Activated CD8-positive, alpha-beta memory T cell treated with anti-CD3 and anti-CD28 coated beads for 4 hours (primary cell): ENCODE measurements around the gene OR2T1.
"Not testable (repeated sequence)": the region's sequence is repeated elsewhere in the genome, so short reads cannot be mapped to it uniquely, and the experiment has no call there.

Source experiments
- DNase-seq, 2 donors: peaks; one replicate each; pipeline ENCODE4 v3.0.0-alpha.2; 2020; ENCODE audit warnings: low read depth in 2 of 2

OR2T1 gene

DNA sequence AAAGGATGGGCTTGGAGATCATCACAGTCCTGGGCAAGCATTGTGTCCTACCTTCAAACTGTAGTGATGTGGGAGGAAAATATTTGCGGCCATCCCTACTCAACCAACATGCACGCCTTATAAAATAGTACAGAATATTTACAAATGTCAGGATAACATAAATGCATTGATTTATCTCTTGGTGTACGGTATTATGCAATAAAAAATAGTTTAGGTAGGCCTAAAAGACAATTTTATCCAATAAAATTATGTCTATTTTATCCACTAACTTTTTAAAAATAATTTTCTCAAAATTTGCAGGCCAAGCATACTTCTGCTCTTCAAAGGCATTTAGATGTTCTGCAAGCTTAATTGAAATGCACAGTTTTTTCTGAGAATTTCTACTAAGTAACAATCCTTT is at the start of gene OR2T1:
TSS of gene OR2T1 (plus strand) at position 301 of the 400 bp plus-strand sequence. CDS start 3,100 bp downstream, outside the sequence.
- no peak for DNase-seq

- no peak for DNase-seq
Observed at GRCh38 chr1:248359415-248359814, 43.4 kb upstream of the OR2T1 start.

- no peak for DNase-seq
Observed at GRCh38 chr1:248361121-248361715, 41.6 kb upstream of the OR2T1 start, which contains the start of gene OR2T4. OR2T4 (plus strand) TSS chr1:248361665; CDS start chr1:248361665, 0 bp downstream.

GRCh38 chr1:248366609-248367008 is 36.2 kb upstream of the OR2T1 start:
- DNase-seq = no peak

- no peak for DNase-seq
Observed at GRCh38 chr1:248372394-248372793, 30.5 kb upstream of the OR2T1 start.

GRCh38 chr1:248373761-248374160 is 29.1 kb upstream of the OR2T1 start:
- DNase-seq = no peak

DNA sequence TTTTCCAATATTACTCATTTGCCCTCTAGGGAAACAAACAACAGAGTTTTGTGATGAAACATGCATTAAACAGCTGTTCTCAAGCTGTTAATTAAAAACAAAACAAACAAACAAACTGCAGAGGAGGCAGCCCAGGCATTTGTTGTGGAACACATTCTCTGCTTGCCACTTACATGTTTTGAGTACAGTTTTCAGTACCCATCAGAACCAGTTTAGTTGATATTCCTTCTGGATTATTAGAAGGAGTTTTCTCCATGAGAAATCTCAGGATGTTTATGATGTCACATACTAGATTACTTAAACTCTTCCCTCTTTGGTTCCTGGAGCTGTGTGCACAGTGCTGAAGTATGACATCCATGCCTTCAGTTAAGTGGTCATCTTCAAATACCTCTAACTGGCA is 27.4 kb upstream of the OR2T1 start, which contains the start of gene OR2T6:
TSS of gene OR2T6 (plus strand) at position 301 of the 400 bp plus-strand sequence. CDS start 11,863 bp downstream, outside the sequence.
- DNase-seq = no peak

DNA sequence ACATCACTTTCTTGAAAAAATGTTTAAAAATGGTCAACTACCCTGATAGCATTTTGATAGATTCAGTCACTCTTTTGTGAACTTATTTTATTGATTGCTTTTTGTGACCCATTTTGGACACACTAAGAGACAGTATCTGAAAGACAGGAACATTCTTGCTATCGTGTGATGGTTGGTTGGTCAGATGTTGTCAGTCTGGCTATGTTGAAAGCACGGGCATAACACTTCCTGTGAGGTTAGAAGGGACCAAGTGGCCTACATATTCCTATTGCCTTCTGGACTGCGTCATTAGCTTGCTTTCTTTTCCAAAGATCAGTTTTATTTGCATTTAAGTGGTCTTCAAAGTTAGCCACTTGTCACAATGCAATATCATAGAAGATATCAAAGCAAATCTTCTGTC is 25.9 kb upstream of the OR2T1 start:
- DNase-seq = no peak

GRCh38 chr1:248380854-248381253 is 22.0 kb upstream of the OR2T1 start:
- DNase-seq = no peak

- no peak for DNase-seq
Observed at GRCh38 chr1:248388426-248388825, 14.4 kb upstream of the OR2T1 start.

DNA sequence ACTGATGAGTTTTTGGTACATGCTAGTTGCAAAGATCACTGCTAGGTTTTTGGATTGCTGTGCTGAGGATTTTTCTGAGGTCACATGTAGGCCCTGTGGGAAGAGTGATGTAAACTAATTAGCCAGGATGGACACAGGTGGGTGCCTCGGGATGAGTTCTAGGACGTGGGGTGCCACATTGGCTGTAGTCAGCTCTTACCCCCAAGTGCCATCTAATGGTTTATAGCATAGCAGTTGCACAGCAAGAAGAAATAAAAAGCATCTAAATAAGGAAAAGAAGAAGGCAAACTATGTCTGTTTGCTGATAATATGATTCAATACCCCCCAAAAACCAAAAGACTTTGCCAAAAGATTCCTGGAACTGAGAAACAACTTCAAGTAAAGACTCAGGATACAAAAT is 9.8 kb upstream of the OR2T1 start:
- DNase-seq = no peak

GRCh38 chr1:248404024-248404423 is 1.2 kb downstream of the OR2T1 start:
- DNase-seq = no peak

DNA sequence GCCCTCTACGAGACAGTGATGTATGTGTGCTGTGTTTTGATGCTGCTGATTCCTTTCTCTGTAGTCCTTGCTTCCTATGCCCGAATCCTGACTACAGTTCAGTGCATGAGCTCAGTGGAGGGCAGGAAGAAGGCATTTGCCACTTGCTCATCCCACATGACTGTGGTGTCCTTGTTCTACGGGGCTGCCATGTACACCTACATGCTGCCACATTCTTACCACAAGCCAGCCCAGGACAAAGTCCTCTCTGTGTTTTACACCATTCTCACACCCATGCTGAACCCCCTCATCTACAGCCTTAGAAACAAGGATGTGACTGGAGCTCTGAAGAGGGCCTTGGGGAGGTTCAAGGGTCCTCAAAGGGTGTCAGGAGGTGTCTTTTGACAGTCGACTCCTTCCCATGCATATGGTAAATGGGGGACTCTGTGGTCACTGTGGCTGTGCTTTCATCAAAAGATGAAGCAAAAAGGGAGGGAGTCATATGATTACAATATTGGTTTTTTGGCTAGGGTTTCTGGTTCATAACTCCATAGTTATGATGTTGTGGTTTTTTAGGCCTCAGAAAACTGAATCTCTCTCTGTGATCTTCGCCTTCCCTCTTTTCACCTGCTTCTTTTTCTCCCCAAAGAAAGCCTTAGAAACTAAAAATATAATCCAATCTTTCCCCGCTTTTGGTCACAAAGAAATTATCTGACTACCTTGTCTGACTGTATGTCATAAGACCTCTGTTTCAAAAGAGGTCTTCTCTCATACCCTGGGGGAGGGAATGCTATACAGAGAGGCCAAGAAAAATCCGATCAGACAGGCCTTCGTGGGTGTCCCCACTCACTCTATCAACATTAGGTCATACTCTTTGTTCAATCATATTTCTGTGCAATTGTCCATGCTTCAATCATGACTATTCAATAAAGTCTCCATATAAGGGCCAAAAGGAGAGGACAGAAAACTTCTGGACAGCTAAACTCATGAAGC is 4.2 kb downstream of the OR2T1 start:
- DNase-seq = no peak

- no peak for DNase-seq
Observed at GRCh38 chr1:248416226-248416625, 13.4 kb downstream of the OR2T1 start.

DNA sequence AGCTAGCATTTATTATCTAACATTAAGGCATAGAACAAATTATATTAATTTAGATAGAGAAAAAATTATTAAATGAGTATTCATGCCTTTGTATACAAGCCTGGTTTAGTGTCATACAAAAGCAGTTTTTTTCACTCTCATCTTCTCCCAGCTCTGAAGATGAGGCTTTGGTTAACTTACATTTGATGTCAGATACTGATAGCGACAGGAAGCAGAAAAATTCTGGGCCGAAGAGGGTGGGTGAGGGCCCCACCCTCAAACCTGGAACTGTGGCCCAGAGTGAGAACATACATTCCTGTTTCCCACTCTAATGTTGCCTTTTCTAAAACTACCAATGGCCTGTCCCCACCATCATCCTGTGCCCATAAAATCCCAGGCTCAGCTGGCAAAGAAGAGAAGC is 15.0 kb downstream of the OR2T1 start:
- no peak for DNase-seq

DNA sequence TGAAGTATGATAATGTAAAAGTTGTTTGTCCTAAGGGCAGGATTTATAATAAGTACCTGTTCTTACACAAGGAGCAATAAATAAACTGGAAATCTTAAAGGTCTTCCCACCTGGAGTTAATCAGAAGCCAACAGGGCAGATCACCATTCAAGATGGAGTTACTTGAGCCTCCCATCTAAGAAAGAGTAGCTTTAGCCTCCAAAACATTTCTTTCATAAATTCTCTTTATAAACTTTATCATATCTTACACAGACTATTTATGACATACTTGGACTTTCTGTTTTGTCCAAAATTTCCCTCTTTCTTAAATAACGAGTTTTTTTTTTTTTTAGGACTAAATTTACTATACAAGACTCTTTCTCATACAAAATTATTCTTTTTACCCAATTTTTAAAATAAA is 18.5 kb downstream of the OR2T1 start:
- DNase-seq = no peak

DNA sequence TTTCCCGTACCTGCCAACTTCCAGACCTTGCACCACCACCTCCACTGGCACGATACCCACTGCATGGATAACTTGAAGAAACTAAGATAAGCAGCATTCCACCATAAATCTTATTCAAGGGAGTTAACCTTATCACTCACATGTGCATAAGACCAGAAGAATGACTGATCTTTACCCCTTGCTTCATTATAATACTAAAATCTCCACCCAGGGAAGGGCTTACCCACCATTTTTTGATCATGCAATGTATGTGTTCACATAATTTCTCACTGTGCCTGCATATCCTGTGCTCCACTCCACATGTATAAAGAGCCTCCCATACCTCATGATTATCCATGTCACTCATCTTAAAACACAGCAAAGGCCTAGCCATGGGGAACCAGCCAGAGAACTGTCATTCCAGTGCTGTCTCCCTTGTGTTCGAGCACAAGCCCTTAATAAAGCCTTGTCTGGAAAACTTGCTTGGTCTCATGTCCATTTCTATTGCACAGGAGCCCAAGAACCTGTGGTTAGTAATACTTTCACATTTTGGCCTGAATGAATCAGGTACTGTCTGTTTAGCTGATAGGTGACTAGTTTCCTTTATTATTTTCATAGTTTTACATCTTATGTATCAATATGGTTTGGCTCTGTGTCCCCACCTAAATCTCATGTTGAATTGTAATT is 24.8 kb downstream of the OR2T1 start:
- DNase-seq = not testable (repeated sequence)

GRCh38 chr1:248428192-248428533 is 25.3 kb downstream of the OR2T1 start:
- DNase-seq = not testable (repeated sequence)

DNA sequence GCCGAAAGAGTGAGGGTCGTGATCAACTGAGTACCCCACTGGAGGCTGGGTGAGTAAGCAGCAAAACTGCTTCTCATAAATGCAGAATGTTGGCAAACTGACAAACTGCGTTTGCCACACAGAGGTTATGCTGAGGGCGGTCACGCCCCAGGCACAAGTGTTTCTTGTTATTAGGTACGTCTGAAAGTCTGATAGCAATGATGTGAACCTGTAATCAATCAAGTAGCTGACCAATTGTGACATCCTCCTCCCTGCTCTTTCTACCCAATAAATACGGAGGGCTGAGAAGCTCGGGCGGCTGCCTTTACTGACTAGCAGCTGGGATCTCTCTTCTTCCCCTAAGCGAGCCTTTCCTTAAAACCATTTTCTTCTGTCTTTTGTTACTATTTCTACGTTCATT is 28.8 kb downstream of the OR2T1 start:
- DNase-seq = not testable (repeated sequence)

GRCh38 chr1:248432201-248432600 is 29.4 kb downstream of the OR2T1 start:
- not testable (repeated sequence) for DNase-seq

DNA sequence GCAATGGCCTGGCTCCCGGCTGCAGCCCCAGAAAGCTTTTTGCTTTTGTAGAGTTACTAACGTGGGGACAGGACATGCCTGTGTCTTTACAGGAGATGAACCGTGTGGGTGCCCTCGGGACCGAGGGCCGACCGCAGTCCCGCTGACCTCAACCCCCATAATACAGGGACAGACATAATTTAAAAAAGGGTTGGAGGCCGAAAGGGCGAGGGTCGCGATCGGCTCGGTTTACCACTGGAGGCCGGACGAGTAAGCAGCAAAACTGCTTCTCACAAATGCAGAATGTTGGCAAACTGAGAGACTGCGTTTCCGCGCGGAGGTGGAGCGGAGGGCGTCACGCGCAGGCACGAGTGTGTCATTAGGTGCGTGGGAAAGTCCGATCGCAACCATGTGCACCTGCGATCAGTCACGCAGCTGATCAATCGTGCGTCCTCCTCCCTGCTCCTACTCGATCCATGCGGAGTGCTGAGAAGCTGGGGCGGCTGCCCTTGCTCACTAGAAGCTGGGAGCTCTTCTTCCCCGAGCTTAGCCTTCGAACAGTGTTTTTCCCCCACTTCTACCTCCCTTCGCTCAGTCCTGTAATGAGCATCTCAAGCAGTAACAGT is 31.1 kb downstream of the OR2T1 start:
- DNase-seq = not testable (repeated sequence)

GRCh38 chr1:248434913-248435312 is 32.1 kb downstream of the OR2T1 start:
- DNase-seq = not testable (repeated sequence)
